Gastroesophageal sphincter (tissue), 3 donors: ENCODE results near the gene HPSE2.

Experiments used
- CTCF ChIP-seq, 4 experiments: fragments of 200-600 bp in 2 of 4; fragments of 450-650 bp in 2 of 4; sonication (generic) in 1 of 4; IDR thresholded peaks; one replicate each; pipeline ENCODE4 v1.5.1; 2017 to 2019; ENCODE audit warnings: antibody characterized with exemption in 4 of 4, mild to moderate bottlenecking in 2 of 4, moderate library complexity in 2 of 4
- EP300 ChIP-seq: sonication (generic); formaldehyde crosslinking; IDR thresholded peaks from one replicate; pipeline ENCODE4 v1.6.1; 2017; ENCODE audit warnings: antibody characterized with exemption, mild to moderate bottlenecking
- POLR2A ChIP-seq, 2 donors: fragments of 450-650 bp; IDR thresholded peaks; one replicate each; pipeline ENCODE4 v1.6.1; 2017; ENCODE audit warnings: antibody characterized with exemption in 2 of 2, mild to moderate bottlenecking in 2 of 2, moderate library complexity in 1 of 2
- POLR2AphosphoS5 ChIP-seq: sonication (generic); formaldehyde crosslinking; IDR thresholded peaks from one replicate; pipeline ENCODE4 v1.6.1; 2017; ENCODE audit warnings: antibody characterized with exemption

DNA sequence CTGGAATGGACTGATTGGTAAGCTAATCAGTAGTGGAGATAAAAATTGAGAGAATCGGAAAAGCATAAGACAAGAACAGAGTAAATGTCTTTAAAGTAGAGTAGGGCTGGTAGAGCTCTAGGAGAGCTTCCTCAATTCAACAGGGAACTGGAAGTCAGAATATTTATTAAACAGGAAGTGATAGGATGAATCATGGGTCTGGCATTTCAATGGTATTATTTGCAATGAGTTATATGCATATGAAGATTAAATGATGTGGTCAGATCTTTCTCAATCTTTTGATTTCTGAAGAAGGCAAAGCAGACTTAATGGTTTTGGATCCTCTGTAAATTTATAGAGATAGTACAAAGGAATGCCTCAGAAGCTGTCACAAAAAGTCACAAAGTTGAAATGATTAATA, 349.0 kb downstream of the HPSE2 start:
- TF ChIP-seq CTCF (IDR thresholded peaks at IDR 0.05) (no peak), POLR2AphosphoS5 (no peak), EP300 (no peak), POLR2A (IDR thresholded peaks at IDR 0.05) (no peak)
